Effector memory CD8-positive, alpha-beta T cell (primary cell): ENCODE results near the gene YAP1.

Experiments
- ATAC-seq: fragments of 150-1000 bp; cut with Tn5 transposase; replicated peaks from 2 replicates; pipeline ENCODE4 v1.10.0; 2021; ENCODE audit warnings: mild to moderate bottlenecking, moderate library complexity
- DNase-seq, 3 experiments: peaks; one replicate each; pipeline ENCODE4 v3.0.0; 2021
- H3K27ac Mint-ChIP-seq, 2 donors: one replicate each; pipeline ENCODE4 v1.8.0; 2022; ENCODE audit warnings: mild to moderate bottlenecking in 2 of 2, mixed read lengths in 2 of 2, moderate library complexity in 2 of 2
- H3K27me3 Mint-ChIP-seq, 2 donors: one replicate each; pipeline ENCODE4 v1.8.0; 2022; ENCODE audit warnings: mixed read lengths in 2 of 2
- H3K36me3 Mint-ChIP-seq: one replicate; pipeline ENCODE4 v1.8.0; 2022; ENCODE audit warnings: mild to moderate bottlenecking, moderate library complexity, mixed read lengths; ENCODE audit not compliant: insufficient read depth
- H3K4me1 Mint-ChIP-seq, 2 donors: one replicate each; pipeline ENCODE4 v1.8.0; 2022; ENCODE audit warnings: low read depth in 2 of 2, mixed read lengths in 2 of 2
- H3K4me3 Mint-ChIP-seq, 2 donors: one replicate each; pipeline ENCODE4 v1.8.0; 2022; ENCODE audit warnings: mild to moderate bottlenecking in 2 of 2, mixed read lengths in 2 of 2, moderate library complexity in 2 of 2
- H3K9me3 Mint-ChIP-seq, 2 donors: one replicate each; pipeline ENCODE4 v1.8.0; 2022; ENCODE audit warnings: mixed read lengths in 2 of 2

The YAP1 gene

DNA sequence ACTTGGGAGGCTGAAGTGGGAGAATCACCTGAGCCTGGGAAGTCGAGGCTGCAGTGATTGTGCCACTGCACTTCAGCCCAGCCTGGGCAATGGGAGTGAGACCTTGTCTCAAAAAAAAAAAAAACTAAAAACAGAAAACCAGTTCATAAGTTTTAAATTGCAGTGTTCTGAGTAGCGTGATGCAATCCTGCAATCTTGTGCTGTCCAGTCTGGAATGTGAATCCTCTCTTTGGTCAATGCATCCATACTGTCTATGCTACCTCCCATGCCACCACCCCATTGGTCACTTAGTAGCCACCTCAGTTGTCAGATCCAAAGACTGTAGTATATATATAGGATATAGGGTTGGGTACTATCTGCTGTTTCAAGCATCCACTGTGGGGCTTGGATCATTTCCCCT lies 11.1 kb downstream of the YAP1 start:
- H3K4me1 Mint-ChIP-seq = no peaks in the 10 kb centered on the region
- no peak for DNase-seq
- H3K9me3 Mint-ChIP-seq = no peaks in the 10 kb centered on the region
- ATAC-seq = no peak
- peaks cover 28 to 36% of the 10 kb centered on the region in 2 donors for H3K27me3 Mint-ChIP-seq
- no peak overlapping the region for H3K4me3 Mint-ChIP-seq
- peaks cover 4% of the 10 kb centered on the region for H3K36me3 Mint-ChIP-seq
- H3K27ac Mint-ChIP-seq = no peak overlapping the region

DNA sequence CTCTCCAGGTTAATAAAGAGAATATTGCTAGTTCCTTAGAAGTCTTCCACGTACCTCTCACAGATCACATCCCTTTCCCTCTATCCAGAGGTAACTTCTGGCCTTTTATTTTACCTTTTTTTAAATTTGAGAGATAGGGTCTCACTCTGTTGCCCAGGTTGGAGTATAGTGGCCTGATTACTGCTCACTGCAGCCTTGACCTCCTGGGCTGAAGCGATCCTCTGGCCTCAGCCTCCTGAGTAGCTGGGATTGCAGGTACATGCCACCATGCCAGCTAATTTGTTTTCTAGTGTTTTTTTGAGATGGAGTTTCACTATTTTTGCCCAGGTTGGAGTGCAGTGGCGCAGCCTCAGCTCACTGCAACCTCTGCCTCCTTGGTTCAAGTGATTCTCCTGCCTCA lies 24.4 kb downstream of the YAP1 start:
- peaks cover 5% of the 10 kb centered on the region for H3K36me3 Mint-ChIP-seq
- no peak overlapping the region for H3K4me3 Mint-ChIP-seq
- no peaks in the 10 kb centered on the region for H3K4me1 Mint-ChIP-seq
- no peak overlapping the region for H3K27ac Mint-ChIP-seq
- DNase-seq (no peak), ATAC-seq (no peak)
- H3K9me3 Mint-ChIP-seq = no peaks in the 10 kb centered on the region
- peaks cover 8 to 24% of the 10 kb centered on the region in 2 donors for H3K27me3 Mint-ChIP-seq

DNA sequence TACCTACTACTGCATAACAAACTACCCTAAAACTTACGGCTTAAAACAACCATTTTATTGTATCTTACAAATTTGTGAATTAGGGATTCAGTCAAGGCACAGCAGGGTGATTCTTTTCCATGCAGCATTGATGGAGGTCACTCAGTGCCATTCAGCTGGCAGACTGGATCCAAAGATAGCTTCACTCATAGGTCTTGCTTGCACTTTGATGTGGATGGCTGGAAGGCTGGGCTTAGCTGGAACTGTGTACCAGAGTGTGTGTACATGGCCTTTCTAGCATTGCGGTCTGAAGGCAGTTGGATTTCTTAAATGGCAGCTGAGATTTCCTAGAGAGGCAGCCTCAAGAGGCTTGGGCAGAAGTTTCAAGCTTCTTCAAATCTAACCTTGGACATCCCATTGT lies 25.0 kb downstream of the YAP1 start:
- no peak overlapping the region for H3K4me3 Mint-ChIP-seq
- peaks cover 8 to 18% of the 10 kb centered on the region in 2 donors for H3K27me3 Mint-ChIP-seq
- no peak for ATAC-seq
- no peaks in the 10 kb centered on the region for H3K4me1 Mint-ChIP-seq
- no peak for DNase-seq
- H3K27ac Mint-ChIP-seq = no peak overlapping the region
- H3K9me3 Mint-ChIP-seq = no peaks in the 10 kb centered on the region
- peaks cover 5% of the 10 kb centered on the region for H3K36me3 Mint-ChIP-seq

DNA sequence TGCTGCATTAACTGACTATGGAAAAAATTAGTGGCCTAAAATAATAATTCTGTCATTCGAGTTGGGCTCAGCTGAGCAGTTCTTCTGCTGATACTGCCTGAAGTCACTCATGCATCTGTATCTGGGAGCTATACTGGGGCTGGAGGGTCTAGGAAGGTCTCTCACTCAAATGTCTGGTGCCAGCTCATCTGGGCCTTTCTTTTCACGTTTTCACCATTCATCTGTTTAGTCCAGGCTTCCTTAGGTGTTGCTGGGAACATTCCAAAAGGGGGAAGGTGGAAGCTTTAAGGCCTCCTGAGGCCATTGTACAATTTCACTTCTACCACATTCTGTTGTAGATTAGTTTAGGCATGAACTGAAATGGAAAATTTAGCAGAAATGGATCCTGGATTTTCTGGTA lies 28.0 kb downstream of the YAP1 start:
- no peak for DNase-seq
- no peaks in the 10 kb centered on the region for H3K9me3 Mint-ChIP-seq
- no peak for ATAC-seq
- H3K36me3 Mint-ChIP-seq = peaks cover 5% of the 10 kb centered on the region
- no peak overlapping the region for H3K27ac Mint-ChIP-seq
- no peaks in the 10 kb centered on the region for H3K4me1 Mint-ChIP-seq
- H3K27me3 Mint-ChIP-seq = peaks cover 0 to 16% of the 10 kb centered on the region in 2 donors
- no peak overlapping the region for H3K4me3 Mint-ChIP-seq

DNA sequence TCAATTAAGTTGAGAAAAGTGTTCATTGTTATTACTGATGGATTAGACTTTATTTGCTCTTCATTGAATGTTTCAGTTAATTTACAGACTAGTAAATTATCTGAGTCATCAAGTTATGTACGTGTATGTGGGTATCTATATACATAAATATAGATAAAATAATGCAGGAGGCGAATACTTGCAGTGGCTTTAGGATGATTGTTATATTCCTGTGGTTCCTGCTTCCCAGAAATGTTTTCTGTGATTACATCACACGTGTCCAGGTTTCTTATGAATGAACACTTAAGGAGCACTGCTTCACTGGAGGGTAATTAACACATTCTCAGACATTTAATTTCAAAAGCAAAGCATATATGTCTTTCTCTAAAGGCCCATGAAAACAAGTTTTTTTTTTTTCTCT lies 28.4 kb downstream of the YAP1 start:
- Mint-ChIP-seq H3K4me3 (no peak overlapping the region), H3K27ac (no peak overlapping the region), H3K36me3 (peaks cover 5% of the 10 kb centered on the region), H3K9me3 (no peaks in the 10 kb centered on the region), H3K27me3 (peaks cover 0 to 16% of the 10 kb centered on the region in 2 donors), H3K4me1 (no peaks in the 10 kb centered on the region)
- ATAC-seq (no peak), DNase-seq (no peak)

GRCh38 chr11:102139081-102139498 lies 28.8 kb downstream of the YAP1 start:
- DNase-seq (no peak), ATAC-seq (no peak)
- Mint-ChIP-seq H3K4me3 (no peak overlapping the region), H3K4me1 (no peaks in the 10 kb centered on the region), H3K36me3 (peaks cover 5% of the 10 kb centered on the region), H3K27me3 (peaks cover 0 to 16% of the 10 kb centered on the region in 2 donors), H3K27ac (no peak overlapping the region), H3K9me3 (no peaks in the 10 kb centered on the region)

- Mint-ChIP-seq H3K27ac (no peak overlapping the region), H3K27me3 (peaks cover 18 to 28% of the 10 kb centered on the region in 2 donors), H3K4me1 (no peaks in the 10 kb centered on the region), H3K4me3 (no peak overlapping the region), H3K36me3 (no peaks in the 10 kb centered on the region), H3K9me3 (no peaks in the 10 kb centered on the region)
- DNase-seq (no peak), ATAC-seq (no peak)
These were observed 32.1 kb downstream of the YAP1 start for GRCh38 chr11:102142333-102142732.

DNA sequence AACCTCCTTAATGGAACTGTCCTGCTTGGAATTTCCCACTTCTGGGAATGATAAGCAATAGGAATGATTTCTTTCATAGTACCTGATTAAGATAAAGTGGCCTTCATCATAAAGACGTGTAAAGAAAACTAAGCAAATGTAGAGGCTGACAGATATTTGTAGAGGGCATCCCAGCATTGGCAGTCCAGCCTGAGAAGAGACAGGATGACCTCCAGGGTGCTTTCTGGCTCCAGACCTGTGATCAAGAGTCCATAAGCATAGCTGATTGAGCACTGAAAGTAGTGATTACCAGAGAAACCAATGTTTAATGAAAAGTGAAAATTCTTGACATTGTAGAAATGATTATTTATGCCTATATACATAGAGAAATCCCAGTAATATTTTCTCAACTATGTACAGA lies 33.6 kb downstream of the YAP1 start:
- DNase-seq (no peak), ATAC-seq (no peak)
- no peak overlapping the region for H3K4me3 Mint-ChIP-seq
- no peak overlapping the region for H3K27ac Mint-ChIP-seq
- peaks cover 20 to 21% of the 10 kb centered on the region in 2 donors for H3K27me3 Mint-ChIP-seq
- no peaks in the 10 kb centered on the region for H3K9me3 Mint-ChIP-seq
- no peaks in the 10 kb centered on the region for H3K4me1 Mint-ChIP-seq
- no peaks in the 10 kb centered on the region for H3K36me3 Mint-ChIP-seq

DNA sequence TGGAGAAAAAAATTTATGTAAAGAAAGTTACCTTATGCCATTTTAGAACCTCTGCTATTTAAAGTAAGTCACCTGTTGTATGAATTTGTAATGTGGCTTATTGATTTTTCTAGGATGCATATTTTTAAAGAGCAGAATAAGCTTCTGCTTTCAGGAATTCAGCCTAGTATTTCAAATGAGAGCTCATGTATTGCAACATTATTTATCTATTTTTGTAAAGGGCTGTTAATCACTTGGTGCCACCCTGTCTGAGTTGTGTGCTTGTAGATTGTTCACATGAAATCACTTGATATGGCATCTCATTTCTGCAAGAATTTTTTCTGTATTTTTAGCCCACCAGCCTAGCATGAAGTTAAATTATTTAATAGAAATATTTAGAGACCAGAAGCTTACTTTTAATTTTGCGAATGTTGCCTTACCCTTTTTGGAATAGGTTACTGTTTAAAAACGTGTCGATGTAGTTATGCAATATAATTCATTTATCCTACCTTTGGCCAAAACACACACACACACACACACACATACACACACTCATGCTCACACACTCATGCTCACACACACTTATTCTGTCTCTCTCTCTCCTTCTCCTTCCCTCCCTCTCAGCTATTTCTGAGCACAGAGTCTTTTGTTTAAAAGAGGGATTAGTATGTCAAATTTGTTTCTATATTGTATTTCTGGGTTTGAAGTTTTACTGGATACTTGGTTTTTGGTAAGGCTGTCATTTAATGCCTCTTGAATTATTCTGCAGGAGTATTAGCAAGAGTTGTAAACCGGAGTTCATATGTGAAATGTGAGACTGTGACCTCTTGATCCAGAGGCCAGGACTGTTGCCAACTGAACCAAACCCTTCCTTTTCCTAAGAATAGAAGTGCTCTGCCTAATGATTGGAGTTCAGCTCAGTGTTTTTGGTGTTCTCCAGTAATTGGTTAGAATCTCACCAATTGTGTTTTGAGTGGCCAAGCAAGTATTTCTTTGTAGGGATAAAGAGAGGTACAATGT lies 34.4 kb downstream of the YAP1 start:
- no peaks in the 10 kb centered on the region for H3K36me3 Mint-ChIP-seq
- DNase-seq (no peak), ATAC-seq (no peak)
- peaks cover 0 to 3% of the 10 kb centered on the region in 2 donors for H3K9me3 Mint-ChIP-seq
- H3K27ac Mint-ChIP-seq = no peak overlapping the region
- peaks cover 26 to 28% of the 10 kb centered on the region in 2 donors for H3K27me3 Mint-ChIP-seq
- no peak overlapping the region for H3K4me3 Mint-ChIP-seq
- no peaks in the 10 kb centered on the region for H3K4me1 Mint-ChIP-seq

DNA sequence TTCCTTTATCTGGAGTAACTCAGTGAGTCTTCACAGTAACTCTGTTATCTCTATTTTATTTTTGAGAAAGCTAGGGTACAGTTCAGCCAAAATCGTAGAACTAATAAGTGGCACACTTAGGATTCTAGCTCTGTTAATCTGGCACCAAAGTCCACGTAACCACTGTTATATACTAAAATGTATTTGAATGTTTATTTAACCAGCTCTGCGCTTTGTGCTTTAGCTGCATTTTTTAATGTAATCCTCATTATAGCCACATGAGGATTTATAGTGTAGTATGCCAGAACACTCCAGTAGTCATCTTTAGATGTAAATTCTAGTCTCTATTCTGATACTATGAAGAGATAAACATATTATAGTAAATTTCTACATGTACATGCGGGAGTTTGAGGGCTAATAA lies 36.8 kb downstream of the YAP1 start:
- H3K27me3 Mint-ChIP-seq = peaks cover 32 to 40% of the 10 kb centered on the region in 2 donors
- peaks cover 0 to 3% of the 10 kb centered on the region in 2 donors for H3K9me3 Mint-ChIP-seq
- ATAC-seq = no peak
- H3K27ac Mint-ChIP-seq = no peak overlapping the region
- H3K36me3 Mint-ChIP-seq = no peaks in the 10 kb centered on the region
- DNase-seq = no peak
- no peak overlapping the region for H3K4me3 Mint-ChIP-seq
- H3K4me1 Mint-ChIP-seq = no peaks in the 10 kb centered on the region

DNA sequence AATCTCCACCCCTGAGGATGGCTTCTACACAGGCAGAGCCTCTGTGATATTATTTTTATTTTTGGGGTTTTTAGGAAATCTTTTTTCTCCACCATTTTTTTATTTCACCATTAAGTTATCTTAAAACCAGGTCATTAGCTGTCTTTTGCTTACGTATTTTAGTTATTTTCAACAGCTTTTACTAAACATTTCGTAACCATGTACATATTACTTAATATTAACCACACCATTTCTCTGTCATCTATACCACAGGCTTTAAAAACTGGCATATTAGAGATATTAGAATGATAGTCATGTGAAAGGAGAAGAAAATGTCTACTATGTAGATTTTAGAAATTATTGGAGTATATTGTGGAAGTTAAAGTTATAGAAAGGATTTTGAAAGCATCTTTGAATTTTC lies 37.4 kb downstream of the YAP1 start:
- Mint-ChIP-seq H3K36me3 (no peaks in the 10 kb centered on the region), H3K27ac (no peak overlapping the region), H3K27me3 (peaks cover 31 to 45% of the 10 kb centered on the region in 2 donors), H3K4me3 (no peak overlapping the region), H3K4me1 (no peaks in the 10 kb centered on the region), H3K9me3 (peaks cover 0 to 3% of the 10 kb centered on the region in 2 donors)
- no peak for ATAC-seq
- no peak for DNase-seq

DNA sequence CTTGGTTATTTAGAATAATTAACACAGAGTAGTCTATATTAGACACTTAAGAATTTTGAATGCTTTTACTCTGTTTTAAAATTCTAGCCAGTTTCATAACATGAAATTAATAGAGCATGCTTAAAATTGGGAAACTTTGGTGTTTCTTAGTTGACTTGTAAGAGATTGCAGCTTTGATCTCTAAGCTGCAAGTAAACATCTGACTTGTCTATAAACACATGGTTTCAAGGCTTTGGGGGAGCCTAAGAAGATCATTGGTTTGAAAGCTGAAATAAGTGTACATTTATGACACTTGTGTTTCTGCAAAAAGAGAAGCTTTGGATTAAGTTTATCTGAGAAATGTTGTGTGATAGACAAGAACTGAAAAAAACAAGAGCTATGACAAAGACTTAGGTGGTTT lies 37.8 kb downstream of the YAP1 start:
- no peaks in the 10 kb centered on the region for H3K4me1 Mint-ChIP-seq
- DNase-seq (no peak), ATAC-seq (no peak)
- no peak overlapping the region for H3K27ac Mint-ChIP-seq
- H3K36me3 Mint-ChIP-seq = no peaks in the 10 kb centered on the region
- peaks cover 32 to 45% of the 10 kb centered on the region in 2 donors for H3K27me3 Mint-ChIP-seq
- no peak overlapping the region for H3K4me3 Mint-ChIP-seq
- peaks cover 0 to 3% of the 10 kb centered on the region in 2 donors for H3K9me3 Mint-ChIP-seq

DNA sequence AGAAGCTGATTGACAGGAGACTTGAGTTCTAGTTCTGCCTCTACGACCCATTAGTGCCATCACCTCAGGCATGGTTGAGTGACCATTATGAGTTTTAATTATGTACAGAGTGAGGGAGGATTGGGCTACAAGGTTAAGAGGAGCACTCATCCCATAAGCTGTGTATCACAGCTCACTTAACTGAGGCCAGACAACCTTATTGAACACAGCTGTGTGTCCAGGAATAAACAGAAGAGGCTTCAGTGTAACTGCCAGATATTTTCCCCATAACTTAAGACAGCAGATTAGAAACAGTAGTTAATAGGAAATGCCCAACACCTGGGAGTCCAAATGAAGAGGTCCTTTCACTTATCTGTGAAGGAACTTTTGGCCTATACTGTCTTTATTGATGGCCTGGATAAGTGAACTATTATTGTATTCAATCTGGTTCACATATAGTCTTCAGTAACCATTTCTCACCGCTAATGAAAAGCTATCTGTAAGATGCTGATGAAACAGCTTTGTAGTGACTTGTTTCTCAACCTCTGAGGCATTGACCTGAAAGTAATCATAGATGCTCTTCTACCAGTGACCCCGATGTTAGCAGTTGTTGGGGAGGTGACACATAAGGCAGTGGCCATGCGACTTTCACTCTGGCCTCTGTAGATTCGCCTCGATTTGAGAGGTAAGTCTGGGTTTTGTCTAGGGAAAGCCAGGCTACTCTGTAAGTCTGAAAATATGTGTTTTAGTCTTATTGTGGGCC lies 41.7 kb downstream of the YAP1 start:
- H3K4me1 Mint-ChIP-seq = no peaks in the 10 kb centered on the region
- H3K4me3 Mint-ChIP-seq = no peak overlapping the region
- ATAC-seq (no peak), DNase-seq (no peak)
- H3K36me3 Mint-ChIP-seq = no peaks in the 10 kb centered on the region
- peaks cover 0 to 3% of the 10 kb centered on the region in 2 donors for H3K9me3 Mint-ChIP-seq
- no peak overlapping the region for H3K27ac Mint-ChIP-seq
- peaks cover 24 to 27% of the 10 kb centered on the region in 2 donors for H3K27me3 Mint-ChIP-seq

GRCh38 chr11:102153082-102153481 lies 42.8 kb downstream of the YAP1 start:
- no peak for ATAC-seq
- no peaks in the 10 kb centered on the region for H3K4me1 Mint-ChIP-seq
- DNase-seq = no peak
- H3K27ac Mint-ChIP-seq = no peak overlapping the region
- H3K4me3 Mint-ChIP-seq = no peak overlapping the region
- peaks cover 0 to 3% of the 10 kb centered on the region in 2 donors for H3K9me3 Mint-ChIP-seq
- H3K27me3 Mint-ChIP-seq = peaks cover 24 to 27% of the 10 kb centered on the region in 2 donors
- H3K36me3 Mint-ChIP-seq = no peaks in the 10 kb centered on the region
